Measurements from ENCODE around the gene HS3ST4.

The HS3ST4 gene

DNA sequence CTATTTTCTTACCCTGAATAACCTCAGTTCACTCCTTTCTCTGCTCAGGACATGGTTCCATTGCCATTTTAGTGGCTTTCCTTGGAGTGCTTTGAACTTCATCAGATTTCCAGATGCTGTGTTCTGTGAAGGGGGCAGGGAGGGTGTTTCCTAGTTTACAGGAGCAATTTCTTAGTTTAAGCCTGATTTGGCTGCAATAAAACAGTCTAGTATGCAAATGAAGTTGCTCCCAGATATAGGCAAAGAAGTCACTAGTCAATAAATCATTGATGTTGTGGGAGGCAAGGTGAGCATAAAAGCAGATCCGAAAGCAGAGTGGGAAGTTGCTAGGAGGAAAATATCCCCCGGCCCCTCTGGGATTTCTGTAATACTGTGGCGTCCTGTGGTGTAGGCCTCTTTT is 202.3 kb downstream of the HS3ST4 start:
- TF ChIP-seq, protein P1, sequence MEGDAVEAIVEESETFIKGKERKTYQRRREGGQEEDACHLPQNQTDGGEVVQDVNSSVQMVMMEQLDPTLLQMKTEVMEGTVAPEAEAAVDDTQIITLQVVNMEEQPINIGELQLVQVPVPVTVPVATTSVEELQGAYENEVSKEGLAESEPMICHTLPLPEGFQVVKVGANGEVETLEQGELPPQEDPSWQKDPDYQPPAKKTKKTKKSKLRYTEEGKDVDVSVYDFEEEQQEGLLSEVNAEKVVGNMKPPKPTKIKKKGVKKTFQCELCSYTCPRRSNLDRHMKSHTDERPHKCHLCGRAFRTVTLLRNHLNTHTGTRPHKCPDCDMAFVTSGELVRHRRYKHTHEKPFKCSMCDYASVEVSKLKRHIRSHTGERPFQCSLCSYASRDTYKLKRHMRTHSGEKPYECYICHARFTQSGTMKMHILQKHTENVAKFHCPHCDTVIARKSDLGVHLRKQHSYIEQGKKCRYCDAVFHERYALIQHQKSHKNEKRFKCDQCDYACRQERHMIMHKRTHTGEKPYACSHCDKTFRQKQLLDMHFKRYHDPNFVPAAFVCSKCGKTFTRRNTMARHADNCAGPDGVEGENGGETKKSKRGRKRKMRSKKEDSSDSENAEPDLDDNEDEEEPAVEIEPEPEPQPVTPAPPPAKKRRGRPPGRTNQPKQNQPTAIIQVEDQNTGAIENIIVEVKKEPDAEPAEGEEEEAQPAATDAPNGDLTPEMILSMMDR (IDR thresholded peaks at IDR 0.05; ENCODE audit: low read depth, low read length) = no peak
- H3K4me3 ChIP-seq (ENCODE audit: low read depth, low read length) = no peak overlapping the region
- in situ Hi-C loops (cut with HindIII; ENCODE audit: low sequenced_read_pairs) = no loop called here
- no peak for DNase-seq (ENCODE audit: low read depth, low spot score)

DNA sequence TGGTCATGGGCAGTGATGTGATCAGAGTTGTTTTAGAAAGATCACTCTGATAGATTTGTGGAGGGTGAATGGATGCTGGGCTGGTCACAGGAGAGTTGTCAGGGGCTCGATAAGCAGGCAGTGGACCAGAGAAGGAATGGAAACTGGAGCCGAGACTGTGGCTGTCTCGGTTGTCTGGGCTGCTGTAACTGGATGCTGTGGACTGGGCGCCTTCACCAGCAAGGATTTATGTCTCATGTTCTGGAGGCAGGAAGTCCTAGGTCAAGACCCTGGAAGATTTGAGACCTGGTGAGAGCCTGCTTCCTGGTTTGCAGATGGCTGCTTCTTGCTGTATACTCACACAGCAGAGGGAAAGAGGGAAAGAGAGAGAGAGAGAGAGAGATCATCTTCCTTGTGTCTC is 203.6 kb downstream of the HS3ST4 start:
- no peak overlapping the region for H3K4me3 ChIP-seq (ENCODE audit: low read depth, low read length)
- in situ Hi-C loops (cut with HindIII; ENCODE audit: low sequenced_read_pairs) = no loop called here
- TF ChIP-seq, protein P1 (IDR thresholded peaks at IDR 0.05; ENCODE audit: low read depth, low read length) = no peak
- DNase-seq (ENCODE audit: low read depth, low spot score) = no peak

DNA sequence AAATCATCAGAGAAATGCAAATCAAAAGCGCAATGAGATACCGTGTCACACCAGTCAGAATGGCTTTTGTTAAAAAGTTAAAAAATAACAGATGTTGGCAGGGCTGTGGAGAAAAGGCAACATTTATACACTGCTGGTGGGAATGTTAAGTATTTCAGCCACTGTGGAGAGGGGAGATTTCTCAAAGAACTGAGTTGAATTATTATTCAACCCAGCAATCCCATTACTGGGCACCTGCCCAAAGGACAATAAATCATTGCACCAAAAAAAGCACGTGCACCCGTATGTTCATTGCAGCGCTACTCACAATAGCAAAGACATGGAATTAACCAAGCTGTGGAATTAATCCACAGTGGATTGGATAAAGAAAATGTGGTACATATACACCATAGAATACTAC is 204.7 kb downstream of the HS3ST4 start:
- TF ChIP-seq, protein P1 (IDR thresholded peaks at IDR 0.05; ENCODE audit: low read depth, low read length) = no peak
- H3K4me3 ChIP-seq (ENCODE audit: low read depth, low read length) = no peak overlapping the region
- DNase-seq (ENCODE audit: low read depth, low spot score) = no peak
- in situ Hi-C loops (cut with HindIII; ENCODE audit: low sequenced_read_pairs) = no loop called here

DNA sequence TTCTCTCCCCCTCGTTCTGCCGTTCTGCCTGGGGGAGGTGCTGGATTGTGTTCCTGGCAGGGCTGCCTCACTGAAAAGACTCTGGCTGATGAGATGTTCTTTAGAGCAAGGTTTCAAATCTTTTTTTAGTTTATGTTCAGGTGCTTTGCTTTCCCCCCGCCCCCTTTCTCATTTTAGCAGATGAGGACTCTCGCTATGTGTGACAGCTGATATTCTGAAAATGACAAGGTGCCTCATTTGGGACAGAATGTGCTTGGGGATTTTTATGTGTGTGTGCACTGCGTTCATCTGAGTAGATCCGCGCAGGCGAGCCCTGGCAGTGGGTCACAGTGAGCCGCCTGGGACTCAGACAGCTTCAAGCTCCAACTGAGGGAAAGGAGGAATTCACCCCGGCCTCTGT is 205.9 kb downstream of the HS3ST4 start:
- DNase-seq (ENCODE audit: low read depth, low spot score) = no peak
- in situ Hi-C loops (cut with HindIII; ENCODE audit: low sequenced_read_pairs) = no loop called here
- TF ChIP-seq, protein P1 (IDR thresholded peaks at IDR 0.05; ENCODE audit: low read depth, low read length) = no peak
- H3K4me3 ChIP-seq (ENCODE audit: low read depth, low read length) = no peak overlapping the region

DNA sequence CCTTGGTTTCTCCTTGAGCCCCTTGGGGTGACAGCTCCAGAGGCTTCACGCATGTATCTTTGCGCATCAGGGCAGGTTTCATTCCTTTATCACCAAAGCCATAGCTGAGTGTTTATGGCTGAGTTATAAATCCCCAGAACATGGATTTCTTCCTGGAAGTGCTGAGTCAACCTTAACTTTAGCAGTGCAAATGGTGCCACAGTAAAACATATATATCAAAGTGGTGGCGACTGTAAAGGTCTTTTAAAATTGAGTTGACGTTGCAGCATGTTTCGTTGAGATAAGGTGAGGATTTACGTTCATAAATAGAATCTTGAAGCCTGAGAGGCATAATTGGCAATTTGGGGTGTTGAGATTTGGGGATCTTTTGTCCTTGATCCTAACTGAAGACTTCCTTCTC is 214.1 kb downstream of the HS3ST4 start:
- no peak for DNase-seq (ENCODE audit: low read depth, low spot score)
- TF ChIP-seq, protein P1 (IDR thresholded peaks at IDR 0.05; ENCODE audit: low read depth, low read length) = no peak
- in situ Hi-C loops (cut with HindIII; ENCODE audit: low sequenced_read_pairs) = no loop called here
- no peak overlapping the region for H3K4me3 ChIP-seq (ENCODE audit: low read depth, low read length)

DNA sequence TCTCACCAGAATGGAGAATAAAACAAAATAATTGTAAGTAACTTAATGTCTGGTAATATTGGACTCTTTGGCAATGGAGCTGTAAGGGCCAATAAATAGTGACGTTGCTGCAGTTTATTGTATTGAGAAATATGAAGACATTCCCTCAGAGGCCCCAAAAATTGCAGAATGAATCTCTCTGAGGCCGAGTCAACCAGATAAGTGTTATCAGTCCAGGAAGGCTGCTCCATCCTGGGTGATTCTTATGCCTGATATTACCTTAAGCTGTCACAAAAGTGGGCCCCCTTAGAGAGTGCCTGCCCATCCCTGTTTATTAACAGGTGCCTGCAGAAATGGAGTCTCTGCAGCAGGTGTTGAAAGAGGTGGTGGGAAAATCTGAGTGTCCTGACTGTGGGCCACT is 219.2 kb downstream of the HS3ST4 start:
- H3K4me3 ChIP-seq (ENCODE audit: low read depth, low read length) = no peak overlapping the region
- in situ Hi-C loops (cut with HindIII; ENCODE audit: low sequenced_read_pairs) = no loop called here
- TF ChIP-seq, protein P1 (IDR thresholded peaks at IDR 0.05; ENCODE audit: low read depth, low read length) = no peak

DNA sequence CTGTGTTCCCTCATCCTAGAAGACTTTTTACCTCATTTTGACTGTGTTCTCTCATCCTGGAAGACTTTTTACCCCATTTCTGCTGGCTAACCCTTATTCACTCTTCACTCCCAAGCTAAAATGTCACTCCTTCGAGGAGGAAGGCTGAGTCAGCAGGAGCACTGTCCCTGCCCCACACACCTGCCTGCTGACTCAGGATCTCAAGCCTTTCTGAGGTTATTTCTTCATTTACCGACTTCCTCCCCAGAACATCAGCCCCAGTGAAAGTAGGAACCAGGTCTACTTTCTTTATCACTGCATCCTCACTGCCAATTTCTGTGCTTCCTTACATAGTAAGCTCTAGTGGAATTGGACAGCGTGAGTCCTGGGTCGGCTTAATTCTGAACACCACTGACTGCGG is 220.6 kb downstream of the HS3ST4 start:
- H3K4me3 ChIP-seq (ENCODE audit: low read depth, low read length) = no peak overlapping the region
- in situ Hi-C loops (cut with HindIII; ENCODE audit: low sequenced_read_pairs) = no loop called here
- TF ChIP-seq, protein P1 (IDR thresholded peaks at IDR 0.05; ENCODE audit: low read depth, low read length) = no peak
- no peak for DNase-seq (ENCODE audit: low read depth, low spot score)

More for the DNA sequence above, 219.2 kb downstream of the HS3ST4 start:
- DNase-seq (ENCODE audit: low read depth, low spot score) = no peak

Measured in astrocyte of the spinal cord (primary cell).